Measurements from ENCODE around the gene GPBP1L1.

GRCh38 chr1:45584351-45585109 is 101.8 kb downstream of the GPBP1L1 start:
- TF ChIP-seq CTCF (conservative IDR thresholded peaks at IDR 0.05) (no peak; the same call in 1 of the 2 replicates), EZH2 (IDR thresholded peaks at IDR 0.05; ENCODE audit: low read depth) (no peak)
